GM12878 (cell line): ENCODE results near the gene LZTFL1.

Source experiments
- BCL3 ChIP-seq: IDR thresholded peaks from 2 replicates; pipeline ENCODE4 v1.6.1; 2011; ENCODE audit warnings: borderline replicate concordance, low read depth, mild to moderate bottlenecking, moderate library complexity, low read length; ENCODE audit not compliant: insufficient read depth, poor library complexity, severe bottlenecking
- CREM ChIP-seq: IDR thresholded peaks from 2 replicates; pipeline ENCODE4 v1.6.1; 2014; ENCODE audit warnings: antibody characterized with exemption, low read depth
- EZH2 ChIP-seq: IDR thresholded peaks from 2 replicates; pipeline ENCODE4 v1.6.1; 2012; ENCODE audit warnings: low read depth, mild to moderate bottlenecking, control low read depth, inconsistent platforms, low read length, borderline replicate concordance; ENCODE audit not compliant: control insufficient read depth
- POLR2A ChIP-seq: IDR thresholded peaks from 2 replicates; pipeline ENCODE4 v1.6.1; 2011; ENCODE audit warnings: low read depth, mild to moderate bottlenecking, low read length
- SMARCA5 ChIP-seq: fragments of 450-650 bp; IDR thresholded peaks from 2 replicates; pipeline ENCODE4 v1.6.1; 2017; ENCODE audit warnings: mild to moderate bottlenecking
- ZBTB33 ChIP-seq: fragments of 450-650 bp; IDR thresholded peaks from 2 replicates; pipeline ENCODE4 v1.6.1; 2017; ENCODE audit warnings: mild to moderate bottlenecking
- ZNF274 ChIP-seq: IDR thresholded peaks from one replicate; pipeline ENCODE4 v1.8.0; 2011; ENCODE audit not compliant: insufficient read length, insufficient read depth

GRCh38 chr3:45807681-45808540 is 34.0 kb downstream of the LZTFL1 start:
- TF ChIP-seq POLR2A = no peak
- TF ChIP-seq ZBTB33 = no peak
- TF ChIP-seq ZNF274 = no peak
- no peak for TF ChIP-seq CREM
- TF ChIP-seq EZH2 = no peak
- no peak for TF ChIP-seq SMARCA5
- TF ChIP-seq BCL3 = no peak
